ENCODE data around the gene SH3BP4.
"Not testable (repeated sequence)": the region's sequence is repeated elsewhere in the genome, so short reads cannot be mapped to it uniquely, and the experiment has no call there.

Gene SH3BP4

DNA sequence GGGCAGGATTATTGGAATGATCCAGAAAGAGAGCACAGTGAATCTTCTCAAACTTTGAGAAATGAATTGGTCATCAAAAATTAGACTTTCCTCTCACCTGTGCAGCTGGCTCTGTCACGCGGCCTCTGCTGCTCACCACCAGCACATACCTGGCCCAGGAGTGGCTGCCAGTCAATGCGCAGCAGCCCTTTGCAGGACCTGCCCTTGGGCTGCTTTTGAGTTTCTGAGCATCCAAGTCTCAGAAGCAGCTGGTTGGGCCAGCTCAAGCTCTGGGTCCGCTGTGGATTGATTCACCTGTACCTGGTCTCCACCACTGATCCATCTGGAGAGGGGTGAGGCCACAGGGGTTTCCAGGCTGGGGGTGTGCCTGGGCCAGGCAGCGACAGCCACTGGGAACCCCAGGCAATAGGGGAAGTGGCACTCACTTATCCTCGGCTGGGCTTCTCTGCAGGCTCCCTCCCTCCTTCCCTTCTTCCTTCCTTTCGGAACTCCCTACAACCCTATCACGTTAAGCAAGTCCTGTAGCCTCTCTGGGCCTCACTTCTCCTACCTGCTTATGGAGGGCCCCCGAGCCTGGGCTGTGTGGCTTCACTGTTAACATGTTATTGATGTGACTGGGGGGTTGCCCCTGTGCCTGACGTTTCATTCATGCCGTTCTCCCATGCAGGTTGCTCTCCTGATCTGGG is 48.1 kb downstream of the SH3BP4 start:
- DNase-seq: no peak

DNA sequence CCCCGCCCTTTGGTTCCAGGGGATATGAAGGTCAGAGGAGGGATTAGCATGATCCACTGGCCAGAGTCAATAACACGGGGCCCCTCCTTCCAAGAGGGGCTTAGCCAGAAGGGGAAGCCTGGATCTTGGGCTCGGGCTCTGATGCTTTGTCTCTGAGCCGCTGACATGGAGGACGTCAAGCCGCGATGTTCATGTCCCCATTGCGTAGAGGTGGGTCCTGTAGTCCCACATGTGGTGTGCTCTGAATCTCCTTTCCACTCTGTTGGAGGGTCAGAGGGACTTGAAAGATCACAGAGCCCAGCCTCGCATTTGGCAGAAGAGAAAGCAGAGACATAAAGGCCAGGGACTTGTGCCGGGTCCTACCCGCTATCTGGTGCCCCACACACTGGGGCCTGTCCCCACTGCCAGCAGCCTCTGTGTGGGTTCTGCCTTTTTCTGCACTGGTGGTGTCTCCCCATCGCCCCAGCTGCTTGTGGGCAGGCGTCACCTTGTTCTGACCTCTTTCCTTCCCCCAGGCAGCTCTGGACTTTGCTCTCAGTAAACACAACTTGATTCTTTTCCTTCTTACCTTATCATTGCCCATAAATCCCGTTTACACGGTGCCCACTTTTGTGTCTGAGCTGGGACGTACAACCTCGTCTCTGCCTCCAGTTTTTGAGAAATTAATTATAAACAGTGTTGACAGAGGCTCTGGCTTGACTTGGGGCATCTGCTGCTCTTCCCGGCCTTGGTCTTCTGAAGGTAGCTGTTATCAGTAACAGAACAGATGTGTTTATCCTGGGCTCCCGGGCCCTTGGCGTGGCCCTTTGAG is 48.8 kb downstream of the SH3BP4 start:
- DNase-seq: no peak

DNA sequence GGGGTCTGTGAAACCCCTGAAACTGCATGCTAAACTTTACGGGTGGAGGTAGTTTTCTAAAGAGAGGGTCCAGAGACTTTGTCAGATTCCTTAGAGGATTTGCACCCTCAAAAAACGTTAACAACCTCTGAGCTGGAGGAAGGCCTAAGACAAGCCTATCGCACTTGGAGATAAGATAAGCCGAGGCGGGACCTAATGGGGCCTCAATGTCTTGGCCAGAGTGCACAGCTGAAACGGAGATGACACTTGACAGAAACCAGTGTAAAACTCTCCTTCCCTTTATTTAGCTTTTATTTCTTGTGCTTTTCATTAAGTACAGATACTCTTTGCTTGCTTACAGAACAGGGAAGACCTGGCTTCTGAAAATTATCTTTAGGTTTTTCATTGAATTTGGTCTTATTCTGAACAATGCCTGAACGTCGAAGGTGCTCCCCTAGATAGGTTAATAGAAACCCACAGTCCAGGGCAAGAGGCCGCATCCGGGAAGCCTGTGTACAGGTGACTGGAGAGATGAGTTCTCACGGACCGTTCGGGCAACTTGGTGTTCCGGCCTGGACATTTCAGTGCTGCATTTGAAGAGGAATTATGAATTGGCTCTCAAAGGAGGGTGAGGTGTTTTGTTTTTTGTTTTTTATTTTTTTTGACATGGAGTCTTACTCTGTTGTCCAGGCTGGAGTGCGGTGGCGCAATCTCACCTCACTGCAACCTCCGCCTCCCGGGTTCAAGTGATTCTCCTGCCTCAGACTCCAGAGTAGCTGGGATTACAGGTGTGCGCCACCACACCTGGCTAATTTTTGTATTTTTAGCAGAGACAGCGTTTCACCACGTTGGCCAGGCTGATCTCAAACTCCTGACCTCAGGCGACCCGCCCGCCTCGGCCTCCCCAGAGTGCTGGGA is 49.7 kb downstream of the SH3BP4 start:
- DNase-seq: no peak

DNA sequence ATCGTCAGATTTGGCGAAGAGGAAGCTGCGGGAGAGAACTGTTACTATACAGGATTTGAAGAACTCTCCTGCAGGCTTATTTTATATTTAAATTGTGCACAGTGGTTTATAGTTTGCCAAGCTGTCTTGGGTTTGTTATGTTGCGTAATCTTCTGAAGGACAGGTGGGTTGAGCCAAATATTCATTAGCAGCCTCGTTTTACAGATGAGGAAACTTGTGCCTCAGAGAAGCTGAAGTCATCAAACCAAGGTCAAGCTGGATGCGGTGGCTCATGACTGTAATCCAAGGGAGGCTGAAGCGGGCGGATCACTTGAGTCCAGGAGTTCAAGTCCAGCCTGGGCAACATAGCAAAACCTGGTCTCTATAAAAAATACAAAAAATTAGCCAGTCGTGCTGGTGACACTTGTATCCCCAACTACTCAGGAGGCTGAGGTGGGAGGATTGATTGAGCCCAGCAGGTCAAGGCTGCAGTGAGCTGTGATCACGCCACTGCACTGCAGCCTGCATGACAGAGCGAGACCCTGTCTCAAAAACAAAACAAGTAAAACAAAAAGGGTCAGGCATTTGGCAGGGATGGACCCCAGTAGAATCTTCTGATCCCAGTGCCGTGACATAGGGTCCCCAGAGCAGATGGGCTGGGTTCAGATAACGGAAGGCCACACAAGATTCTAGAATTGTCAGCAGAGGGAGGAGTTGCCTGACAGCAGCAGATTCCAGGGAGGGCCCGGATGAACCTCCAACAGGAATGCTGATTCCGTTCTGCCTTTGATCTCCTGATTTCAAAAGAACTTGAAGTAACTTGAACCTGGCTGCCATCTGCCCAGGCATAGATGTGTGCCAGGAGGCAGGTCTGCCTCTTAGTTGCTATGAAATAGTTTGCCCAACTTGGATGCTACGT is 50.6 kb downstream of the SH3BP4 start:
- DNase-seq: no peak

DNA sequence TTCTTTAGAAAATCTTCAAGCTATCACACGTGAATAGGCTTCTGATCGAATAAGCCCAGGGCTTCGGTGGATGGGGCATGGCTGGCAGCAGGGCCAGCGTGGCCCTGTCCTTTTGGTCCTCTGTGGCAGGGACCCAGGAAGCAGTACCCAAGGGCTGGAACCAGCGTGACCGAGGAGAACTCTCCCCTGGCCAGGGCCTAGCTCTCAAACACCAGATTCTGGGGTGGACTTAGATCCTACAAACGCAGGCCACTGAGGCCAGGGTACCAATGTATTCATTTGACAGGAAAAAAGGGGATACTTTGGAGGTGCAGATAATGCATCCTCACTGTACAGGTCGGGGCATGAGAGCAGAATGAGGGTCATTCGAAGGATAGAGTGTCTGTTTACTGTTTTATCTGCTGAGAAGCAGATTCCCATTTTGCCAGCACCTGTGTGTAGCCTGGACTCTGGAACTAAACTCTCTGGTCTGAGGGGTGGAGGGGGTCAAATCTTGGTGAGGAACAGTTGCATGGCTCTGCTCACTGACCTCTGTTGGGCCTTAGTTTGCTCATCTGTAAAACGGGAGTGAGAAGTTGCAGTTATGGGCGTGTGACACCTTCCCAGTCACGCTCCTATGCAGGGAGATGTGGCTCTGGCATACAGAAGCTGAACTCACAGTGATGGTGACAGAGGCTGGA is 51.4 kb downstream of the SH3BP4 start:
- no peak for DNase-seq

DNA sequence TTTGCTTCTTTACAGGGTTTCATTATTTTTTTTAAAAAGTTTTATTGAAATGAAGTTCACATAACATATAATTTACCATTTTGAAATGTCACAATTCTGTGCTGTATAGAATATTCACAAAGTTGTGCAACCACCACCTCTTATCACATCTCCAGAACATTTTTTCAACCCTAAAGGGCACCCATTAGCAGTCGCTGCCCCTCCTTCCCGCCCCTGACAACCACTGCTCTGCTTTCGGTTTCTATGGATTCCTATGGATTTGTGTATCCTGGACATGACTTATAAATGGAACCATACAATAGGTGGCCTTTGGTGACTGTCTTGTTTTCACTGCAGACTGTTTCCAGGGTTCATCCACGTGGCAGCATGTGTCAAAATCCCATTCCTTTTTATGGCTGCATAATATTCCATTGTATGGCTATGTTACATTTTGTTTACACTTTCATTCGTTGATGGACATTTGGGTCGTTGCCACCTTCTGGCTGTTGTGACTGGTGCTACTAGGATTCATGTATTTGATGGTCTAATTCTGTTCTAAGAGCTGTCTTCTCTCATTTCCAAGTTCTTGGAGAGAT is 52.6 kb downstream of the SH3BP4 start:
- DNase-seq: no peak

DNA sequence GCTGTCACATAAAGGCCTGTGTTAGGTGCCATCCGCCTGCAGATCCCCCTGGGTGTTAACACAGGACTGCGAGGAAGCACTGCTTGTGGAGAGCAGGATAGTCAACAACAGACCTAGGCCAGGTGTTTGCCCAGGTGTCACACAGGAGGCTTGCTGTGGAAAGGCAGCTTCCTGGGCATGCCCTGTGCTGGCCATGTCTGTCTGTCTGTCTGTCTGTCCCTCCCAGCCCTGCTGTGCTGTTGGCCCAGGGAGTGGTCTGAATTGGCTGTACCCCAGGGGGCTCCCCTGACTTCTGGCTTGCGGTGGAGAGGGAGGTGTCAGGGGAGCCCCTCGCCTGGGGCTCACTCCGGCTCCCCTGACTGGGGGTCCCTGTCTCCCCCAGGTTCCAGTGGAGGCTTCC is 53.2 kb downstream of the SH3BP4 start:
- DNase-seq: no peak

DNA sequence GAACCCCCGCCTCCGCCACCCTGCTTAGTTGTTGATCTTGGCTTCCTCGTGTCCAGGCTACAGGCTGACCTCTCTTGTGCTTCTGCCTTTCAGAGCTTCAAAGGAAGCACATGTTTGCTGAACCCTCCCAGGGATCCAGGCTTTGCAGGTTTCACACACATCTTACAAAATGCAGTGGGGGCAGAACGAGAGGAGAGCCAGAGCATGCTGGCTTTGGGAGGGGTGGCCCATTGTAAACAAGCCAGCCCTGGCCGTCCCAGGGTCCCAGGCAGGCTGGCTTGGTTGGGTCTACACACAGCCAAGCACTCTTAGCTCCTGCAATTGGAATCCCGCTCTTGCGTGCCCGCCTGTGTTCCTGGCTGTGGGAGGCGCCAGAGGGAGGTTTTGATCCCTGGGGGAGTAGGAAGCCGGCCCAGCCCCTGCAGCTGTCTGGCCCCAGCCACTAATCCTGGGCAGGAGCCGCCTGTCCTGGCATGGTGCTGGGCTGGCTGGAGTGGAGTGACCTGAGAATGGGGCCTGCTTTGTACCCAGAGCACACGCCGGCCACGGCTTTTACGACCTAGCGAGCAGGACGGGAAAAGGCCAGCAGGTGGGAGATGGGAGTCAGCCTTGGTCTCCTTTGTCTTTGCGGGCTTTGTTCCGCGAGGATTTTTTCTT is 53.9 kb downstream of the SH3BP4 start:
- no peak for DNase-seq

DNA sequence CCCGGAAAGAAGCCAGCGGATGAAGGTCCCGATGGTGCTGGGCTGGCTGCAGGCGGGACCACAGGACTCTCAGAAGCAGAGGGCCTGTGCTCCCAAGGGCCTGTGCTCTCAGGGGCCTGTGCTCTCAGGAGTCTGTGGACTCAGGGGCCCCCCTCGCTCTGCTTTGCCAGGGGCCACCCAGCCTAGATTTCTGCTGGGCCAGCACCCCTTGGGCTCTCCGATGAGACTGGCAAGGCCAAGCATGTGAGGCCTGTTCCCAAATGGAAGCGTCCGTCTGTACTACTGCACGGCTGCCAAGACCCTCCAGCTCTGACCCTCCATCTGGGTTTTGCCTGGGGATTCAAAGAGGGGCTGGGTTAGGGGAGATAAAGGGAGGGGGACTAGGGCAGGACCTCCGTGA is 54.6 kb downstream of the SH3BP4 start:
- no peak for DNase-seq

DNA sequence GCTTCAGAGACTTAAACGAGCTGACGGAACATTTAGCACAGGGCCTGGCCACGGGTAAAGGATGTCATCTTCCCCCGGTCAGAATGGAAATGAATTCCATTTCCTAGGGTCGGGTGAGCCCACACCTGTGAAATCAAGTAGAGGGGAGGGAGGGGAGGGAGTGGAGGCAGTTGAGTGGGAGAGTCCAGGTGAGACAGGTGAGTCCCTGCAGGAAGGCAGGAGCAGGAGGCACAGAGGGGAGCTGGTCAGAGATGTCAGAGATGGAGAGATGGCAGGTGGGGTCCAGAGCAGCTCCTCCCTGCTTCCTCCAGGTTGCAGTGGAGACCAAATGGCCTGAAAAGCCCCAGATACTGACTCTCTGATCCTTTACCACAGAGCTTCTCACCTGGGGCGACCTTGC is 55.2 kb downstream of the SH3BP4 start:
- no peak for DNase-seq

DNA sequence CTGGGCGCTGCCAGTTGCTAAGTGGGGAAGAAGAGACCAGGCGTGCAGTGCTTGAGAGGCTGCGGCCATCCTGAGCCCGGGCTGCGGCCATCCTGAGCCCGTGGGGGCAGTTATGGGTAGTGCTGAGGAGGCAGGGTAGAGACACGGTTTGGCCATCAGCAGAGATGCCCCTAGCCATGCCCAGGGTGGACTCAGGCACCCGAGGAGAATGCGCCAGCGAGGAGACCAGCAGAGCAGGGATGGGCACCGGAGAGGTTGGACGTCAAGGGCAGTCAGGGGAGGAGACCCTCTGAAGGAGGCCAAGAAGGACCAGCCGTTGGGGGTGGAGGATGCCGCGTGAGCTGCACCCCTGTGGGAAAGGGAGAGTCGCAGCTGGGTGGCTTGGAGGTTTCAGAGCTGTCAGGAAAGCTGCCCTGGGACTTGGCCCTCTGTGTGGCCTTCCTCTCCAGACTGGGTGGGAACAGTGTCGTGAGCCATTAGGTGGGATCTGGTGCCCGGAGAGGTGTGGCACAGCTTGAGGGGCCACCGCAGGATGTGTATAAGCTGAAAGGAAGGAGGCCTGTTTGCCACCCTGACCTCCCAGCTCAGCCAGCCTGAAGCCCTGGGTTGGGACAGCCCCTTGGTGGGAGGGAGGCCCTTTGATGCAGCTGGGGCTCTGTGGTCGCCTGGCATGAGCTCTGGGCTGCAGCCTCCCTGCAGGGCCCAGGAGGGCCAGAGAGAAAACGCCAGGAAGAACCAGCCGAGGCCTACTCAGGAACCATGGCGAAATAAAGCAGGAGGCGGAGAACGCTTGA is 56.0 kb downstream of the SH3BP4 start:
- no peak for DNase-seq

DNA sequence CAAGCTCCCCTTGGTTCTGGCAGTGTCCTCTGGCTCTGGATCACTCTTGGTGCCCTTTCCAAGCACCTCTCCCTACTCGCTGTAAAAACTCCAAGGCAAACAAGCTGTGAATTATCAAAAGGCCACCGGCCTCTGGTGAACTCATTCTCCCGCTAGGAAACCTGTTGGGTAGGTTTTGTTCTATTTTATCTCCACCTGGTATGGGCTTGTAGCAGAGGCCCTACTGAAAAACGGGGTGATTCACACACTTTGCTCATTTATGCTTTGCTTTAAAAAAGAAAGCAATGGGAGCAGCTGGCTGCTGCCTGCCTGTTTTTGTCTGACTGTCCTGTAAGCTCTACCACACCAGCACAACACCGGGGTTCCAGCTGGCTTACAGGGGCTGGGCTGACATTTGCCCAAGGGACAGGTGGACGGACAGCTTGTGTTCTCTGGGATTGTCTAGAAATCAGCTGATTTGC is 56.8 kb downstream of the SH3BP4 start:
- no peak for DNase-seq

DNA sequence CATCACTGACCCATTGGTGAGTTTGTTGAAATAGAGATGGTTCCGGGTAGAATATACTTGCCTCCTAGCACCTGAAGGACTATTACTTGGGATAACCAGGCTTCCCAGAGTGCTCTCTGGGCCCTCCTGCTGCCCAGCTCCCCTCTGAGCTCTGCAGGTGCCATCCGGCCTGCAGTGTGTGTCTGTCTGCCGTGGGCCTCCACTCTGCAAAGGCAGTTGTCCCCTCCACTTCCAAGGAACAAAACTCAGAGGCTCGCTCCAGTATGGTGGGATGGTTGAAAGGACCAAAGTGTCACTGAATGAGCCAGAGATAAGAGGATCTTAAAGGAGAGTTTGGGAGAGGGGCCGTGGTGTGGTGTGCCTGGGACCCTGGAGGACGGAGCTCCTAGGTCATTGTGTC is 57.3 kb downstream of the SH3BP4 start:
- no peak for DNase-seq

DNA sequence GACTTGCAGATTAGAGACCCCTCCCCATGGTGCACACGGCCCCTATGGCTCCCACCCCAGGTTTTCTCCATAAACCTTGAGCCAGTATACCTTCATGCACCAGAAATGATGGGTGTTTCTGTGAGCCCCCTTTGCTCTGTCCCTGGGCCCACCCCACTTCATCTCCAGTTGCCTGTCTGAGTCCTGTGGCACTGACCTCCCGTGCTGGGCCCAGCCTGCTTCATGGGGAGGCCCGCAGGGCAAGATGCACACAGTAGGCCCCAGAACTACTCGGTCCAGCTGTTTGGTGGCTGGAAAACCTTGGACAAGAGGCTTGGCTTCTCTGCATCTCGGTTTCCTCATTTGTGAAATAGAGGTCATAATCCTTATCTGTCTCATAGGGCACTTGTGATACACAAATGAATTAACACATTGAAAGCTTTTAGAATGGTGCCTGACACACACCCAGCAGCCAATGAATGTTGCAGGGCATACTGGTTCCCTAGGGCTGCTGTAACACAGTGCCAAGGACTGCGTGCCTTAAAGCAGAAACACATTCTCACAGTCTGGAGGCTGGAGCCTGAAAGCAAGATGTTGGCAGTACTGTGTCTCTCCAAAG is 58.4 kb downstream of the SH3BP4 start:
- no peak for DNase-seq

DNA sequence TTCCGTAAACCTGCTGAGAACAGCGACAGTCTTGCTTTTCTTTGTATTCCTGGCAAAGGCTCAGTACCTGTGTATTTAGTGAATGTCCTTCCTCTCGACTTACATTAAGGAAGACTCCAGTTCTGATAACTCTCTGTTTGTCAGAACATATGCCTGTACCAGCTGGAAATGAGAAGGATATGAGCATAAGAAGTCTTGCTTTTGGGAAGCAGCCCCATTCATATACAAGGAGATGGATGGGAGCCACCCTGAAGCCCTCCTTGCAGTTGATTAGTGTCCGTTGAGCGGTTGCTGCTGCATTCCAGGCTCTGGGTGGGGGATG is 59.8 kb downstream of the SH3BP4 start:
- DNase-seq: no peak

DNA sequence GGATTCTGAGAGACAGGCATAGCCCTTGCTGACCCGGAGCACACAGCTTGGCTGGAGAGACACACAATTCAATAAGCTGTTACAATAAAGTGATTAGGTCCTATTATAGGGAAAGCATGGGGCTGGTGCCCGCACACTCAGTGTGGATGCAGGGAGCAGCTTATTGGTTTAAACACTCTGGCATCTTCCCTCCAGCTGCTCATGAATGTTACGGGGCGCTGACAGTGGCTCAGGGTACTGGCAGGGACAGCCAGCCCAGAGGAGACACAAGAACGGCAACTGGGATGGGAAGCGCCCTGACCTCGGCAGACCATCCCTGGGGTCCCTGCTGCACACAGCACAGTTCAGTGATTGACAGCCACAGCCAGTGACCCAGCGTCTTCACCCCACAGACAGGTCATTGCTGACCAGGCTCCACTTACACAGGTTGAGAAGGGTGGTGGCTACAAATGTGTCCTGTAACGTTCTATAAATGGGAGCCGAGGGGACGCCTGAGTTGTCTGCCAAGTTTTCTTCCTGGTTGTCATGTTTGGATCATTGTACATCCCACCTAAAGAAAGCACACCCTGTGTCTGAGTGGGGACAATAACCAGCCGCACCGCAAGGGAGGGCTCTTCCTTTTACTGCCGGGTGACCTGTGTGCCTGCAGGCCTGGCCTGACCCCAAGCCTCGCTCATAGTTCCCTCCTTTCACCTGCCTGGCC is 60.3 kb downstream of the SH3BP4 start:
- DNase-seq: no peak

DNA sequence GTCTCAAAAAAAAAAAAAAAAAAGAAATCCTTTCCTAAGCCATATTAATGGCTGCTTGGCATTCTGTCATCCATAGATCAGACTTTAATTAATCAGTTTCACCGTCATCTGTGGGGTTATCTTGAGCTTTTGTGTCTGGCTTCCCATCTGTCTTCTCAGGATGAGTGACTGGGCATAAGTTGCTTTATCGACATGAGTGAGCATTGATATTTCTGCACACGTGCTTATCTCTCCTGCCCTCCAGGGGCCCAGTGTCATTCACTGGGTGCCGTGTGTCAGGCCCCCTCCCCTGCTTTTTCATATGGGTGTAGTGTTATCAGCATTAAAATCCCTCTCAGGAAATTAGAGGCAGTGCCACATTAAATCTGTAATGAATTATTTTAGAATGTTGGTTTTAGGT is 65.6 kb downstream of the SH3BP4 start:
- no peak for DNase-seq

DNA sequence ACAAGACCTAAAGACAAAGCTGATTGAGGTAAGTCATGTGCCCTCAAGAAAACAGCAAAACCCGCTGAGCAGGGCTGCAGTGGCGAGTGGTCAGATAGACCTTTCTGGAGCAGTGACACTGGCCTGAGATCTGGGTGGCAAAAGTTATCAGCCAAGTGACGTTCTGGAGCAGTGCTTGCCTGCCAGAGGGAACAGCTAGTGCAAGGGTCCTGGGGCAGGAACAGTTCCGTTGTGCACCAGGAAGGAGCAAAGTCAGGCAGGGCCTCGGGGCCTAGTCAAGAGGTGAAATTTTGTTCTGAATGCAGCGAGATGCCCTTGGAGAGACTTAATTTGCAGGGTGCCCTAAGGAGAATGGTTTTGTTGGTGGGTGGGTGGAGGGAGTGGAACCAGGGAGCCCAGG is 67.0 kb downstream of the SH3BP4 start:
- DNase-seq: no peak

DNA sequence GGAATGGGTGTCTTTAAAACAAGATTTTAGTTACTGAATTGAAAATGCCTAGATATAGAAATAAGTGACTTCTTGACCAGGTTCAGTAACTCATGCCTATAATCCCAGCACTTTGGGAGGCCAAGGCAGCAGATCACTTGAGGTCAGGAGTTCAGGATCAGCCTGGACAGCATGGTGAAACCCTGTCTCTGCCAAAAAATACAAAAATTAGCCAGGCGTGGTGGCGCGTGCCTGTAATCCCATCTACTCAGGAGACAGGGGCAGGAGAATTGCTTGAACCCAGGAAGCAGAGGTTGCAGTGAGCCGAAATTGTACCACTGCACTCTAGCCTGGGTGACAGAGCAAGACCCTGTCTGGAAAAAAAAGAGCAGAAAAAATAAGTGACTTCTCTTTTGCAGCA is 68.3 kb downstream of the SH3BP4 start:
- not testable (repeated sequence) for DNase-seq

All from stimulated activated CD4-positive, alpha-beta T cell treated with anti-CD3 and anti-CD28 coated beads, Interleukin-2, amount 100 ng/mL, for 24 hours (primary cell).